HepG2 (cell line): Measurements from ENCODE around the gene C9orf40. TPM values are rescaled to one million over a fixed set of nuclear protein-coding genes. Genes with fewer than 3 reads are reported as not detected.

Source experiments
- BCLAF1 ChIP-seq: fragments of 450-650 bp; IDR thresholded peaks from 2 replicates; pipeline ENCODE4 v1.6.1; 2017; ENCODE audit warnings: mild to moderate bottlenecking
- CENPX ChIP-seq: sonication (generic); formaldehyde crosslinking; IDR thresholded peaks from 2 replicates; pipeline ENCODE4 v1.9.0; 2021; ENCODE audit warnings: mild to moderate bottlenecking, missing genetic modification reagents, moderate library complexity
- CREB3 ChIP-seq: sonication (generic); formaldehyde crosslinking; IDR thresholded peaks from 2 replicates; pipeline ENCODE4 v1.5.0; 2020; ENCODE audit warnings: missing genetic modification reagents
- DBP ChIP-seq: sonication (generic); formaldehyde crosslinking; IDR thresholded peaks from 2 replicates; pipeline ENCODE4 v1.4.0; 2020; ENCODE audit warnings: missing genetic modification reagents; ENCODE audit errors: not compliant biosample characterization
- DNMT1 ChIP-seq: sonication (generic); formaldehyde crosslinking; IDR thresholded peaks from 2 replicates; pipeline ENCODE4 v1.5.1; 2020; ENCODE audit warnings: mild to moderate bottlenecking, missing genetic modification reagents
- GABPA ChIP-seq, 2 experiments: IDR thresholded peaks; 2 replicates each; pipeline ENCODE4 v1.6.1; 2011 to 2016; ENCODE audit warnings: low read depth in 2 of 2, low read length in 1 of 2, missing biosample characterization in 1 of 2, missing genetic modification characterization in 1 of 2
- HMGXB3 ChIP-seq: sonication (generic); formaldehyde crosslinking; IDR thresholded peaks from 2 replicates; pipeline ENCODE4 v1.4.0; 2020; ENCODE audit warnings: missing genetic modification reagents, borderline replicate concordance
- ZBTB33 ChIP-seq: sonication (generic); formaldehyde crosslinking; IDR thresholded peaks from 2 replicates; pipeline ENCODE4 v1.4.0; 2020; ENCODE audit warnings: missing genetic modification reagents
- ZBTB44 ChIP-seq: sonication (generic); formaldehyde crosslinking; IDR thresholded peaks from 2 replicates; pipeline ENCODE4 v1.4.0; 2020; ENCODE audit warnings: missing genetic modification reagents
- ZFP36L2 ChIP-seq: sonication (generic); formaldehyde crosslinking; IDR thresholded peaks from 2 replicates; pipeline ENCODE4 v1.4.0; 2020; ENCODE audit warnings: missing genetic modification reagents
- ZMYM2 ChIP-seq: sonication (generic); formaldehyde crosslinking; IDR thresholded peaks from 2 replicates; pipeline ENCODE4 v1.8.0; 2022; ENCODE audit warnings: mild to moderate bottlenecking, missing genetic modification reagents
- ZNF331 ChIP-seq: sonication (generic); formaldehyde crosslinking; IDR thresholded peaks from 2 replicates; pipeline ENCODE4 v1.4.0; 2020; ENCODE audit warnings: missing genetic modification reagents
- ZNF501 ChIP-seq: sonication (generic); formaldehyde crosslinking; IDR thresholded peaks from 2 replicates; pipeline ENCODE4 v1.5.1; 2020; ENCODE audit warnings: mild to moderate bottlenecking, moderate library complexity, missing genetic modification reagents
- ZNF580 ChIP-seq: IDR thresholded peaks from 2 replicates; pipeline ENCODE4 v1.6.1; 2016; ENCODE audit warnings: low read depth, borderline replicate concordance
- ZNF605 ChIP-seq: sonication (generic); formaldehyde crosslinking; IDR thresholded peaks from 2 replicates; pipeline ENCODE4 v1.8.0; 2022; ENCODE audit warnings: mild to moderate bottlenecking, missing genetic modification reagents
- polyA plus RNA-seq, 8 experiments: library from polyadenylated mRNA; depleted of rRNA in 3 of 8; stranded (reverse) in 7 of 8; unstranded in 1 of 8; fragments of >200 nt; fragmentation: Illumina TruSeq in 4 of 8; extraction: Trizol in 4 of 8; gene quantifications; 2 replicates each; pipeline versions ENCODE4 v1.2.1 to v1.2.3, GENCODE V29; 2011 to 2016; ENCODE audit warnings: low read depth in 4 of 8, missing spikeins in 1 of 8, mixed read lengths in 1 of 8; ENCODE audit not compliant: insufficient read depth in 1 of 8
- total RNA-seq, 5 experiments: library from RNA; depleted of rRNA; stranded (reverse); fragments of >200 nt; fragmentation: Illumina TruSeq; extraction: Trizol; gene quantifications; 2 replicates each; pipeline ENCODE4 v1.2.3, GENCODE V29; 2016; ENCODE audit warnings: low read depth in 1 of 5

The C9orf40 gene
- total and polyA plus RNA-seq, 2 of the 13 experiments (the other 11 are each of a cell fraction or from before 2014, with no cell fraction given): 3.0 to 13.5 TPM

GRCh38 chr9:75001719-75002421 is 49.2 kb upstream of the C9orf40 start (continued):
- TF ChIP-seq ZBTB33 (CRISPR knock-in tag) (peak; percentile 23; the same call in 1 of the 2 replicates), BCLAF1 (no peak), ZNF580 (0 out of 2 replicates have a peak, but pooled peaks have one; percentile 21), CENPX (no peak), ZMYM2 (peak; percentile 76), DBP (no peak), ZNF605 (no peak), GABPA (IDR thresholded peaks at IDR 0.05; ENCODE audit: low read depth, low read length) (no peak), GABPA (CRISPR knock-in tag; IDR thresholded peaks at IDR 0.05; ENCODE audit: low read depth) (no peak), ZNF331 (peak; percentile 69), CREB3 (CRISPR knock-in tag) (no peak), ZNF501 (CRISPR knock-in tag) (no peak), HMGXB3 (CRISPR knock-in tag) (peak; percentile 36; the same call in 1 of the 2 replicates), ZBTB44 (CRISPR knock-in tag) (no peak), DNMT1 (CRISPR knock-in tag) (no peak), ZFP36L2 (CRISPR knock-in tag) (no peak)
